Heart left ventricle (tissue), 16 donors: ENCODE measurements around the gene MYH11. TPM values are rescaled to one million over a fixed set of nuclear protein-coding genes. Genes with fewer than 3 reads are reported as not detected.

Experiments
- ATAC-seq, 4 donors: fragments of 200-7000 bp; cut with Tn5 transposase; one replicate each; pipeline ENCODE4 v1.9.1; 2020 to 2022; ENCODE audit warnings: moderate library complexity in 4 of 4, mild to moderate bottlenecking in 3 of 4, moderate number of reproducible peaks in 1 of 4
- DNase-seq, 5 donors: peaks; one replicate each; pipeline ENCODE4 v3.0.0-alpha.2; 2020
- H3K27ac ChIP-seq, 12 donors: fragments of 200-600 bp; sonication (generic) in 4 of 12; one replicate each; pipeline versions ENCODE4 v1.5.0 to v1.8.0; 2016 to 2022; ENCODE audit warnings: mild to moderate bottlenecking in 2 of 12
- H3K27me3 ChIP-seq, 9 donors: fragments of 200-600 bp; sonication (generic) in 2 of 9; one replicate each; pipeline versions ENCODE4 v1.5.1 to v1.8.0; 2016 to 2022; ENCODE audit warnings: mild to moderate bottlenecking in 3 of 9
- H3K36me3 ChIP-seq, 9 donors: fragments of 200-600 bp; sonication (generic) in 2 of 9; one replicate each; pipeline versions ENCODE4 v1.5.0 to v1.8.0; 2018 to 2022; ENCODE audit warnings: mild to moderate bottlenecking in 2 of 9
- H3K4me1 ChIP-seq, 12 donors: fragments of 200-600 bp; sonication (generic) in 4 of 12; one replicate each; pipeline versions ENCODE4 v1.5.0 to v1.8.0; 2016 to 2022; ENCODE audit warnings: mild to moderate bottlenecking in 3 of 12
- H3K4me3 ChIP-seq, 12 donors: fragments of 200-600 bp; sonication (generic) in 4 of 12; one replicate each; pipeline versions ENCODE4 v1.5.0 to v1.8.0; 2017 to 2022; ENCODE audit warnings: mild to moderate bottlenecking in 9 of 12, moderate library complexity in 4 of 12
- H3K9me3 ChIP-seq, 12 donors: fragments of 200-600 bp; sonication (generic) in 4 of 12; one replicate each; pipeline versions ENCODE4 v1.5.0 to v1.8.0; 2016 to 2022; ENCODE audit warnings: mild to moderate bottlenecking in 1 of 12
- POLR2A ChIP-seq, 2 donors: fragments of 450-650 bp; IDR thresholded peaks; one replicate each; pipeline ENCODE4 v1.6.1; 2017; ENCODE audit warnings: antibody characterized with exemption in 2 of 2, mild to moderate bottlenecking in 2 of 2, moderate library complexity in 2 of 2
- WGBS, 4 donors: extraction: QIAGEN DNeasy Blood & Tissue Kit in 2 of 4; methylation state at CpG; one replicate each; pipeline versions ENCODE4 v1.1.5 to v1.1.7; 2013 to 2018; 5-methylcytosine and 5-hydroxymethylcytosine counted together
- intact Hi-C, 10 donors: fragments of 100-400 bp; cut with DNase I; formaldehyde crosslinking; loops; one replicate each; pipeline versions ENCODE4 v1.11.1 to v1.14.2; 2022
- polyA plus RNA-seq, 2 donors: library from polyadenylated mRNA; stranded (reverse); fragments of 200-250 nt; gene quantifications; one replicate each; pipeline ENCODE4 v1.2.3, GENCODE V29; 2013
- total RNA-seq, 9 donors: library from RNA; depleted of rRNA in 2 of 9; stranded (reverse); fragments of >200 nt in 2 of 9; fragmentation: NEBNext Ultra II Directional in 3 of 9; extraction: Animal tissue kit (Norgen Biotek cat#: 25700) in 3 of 9; gene quantifications; one replicate each; pipeline versions ENCODE4 v1.1.0 to v1.2.4, GENCODE V29; 2016 to 2023
- TF ChIP-seq, protein P1 (sequence below), 12 donors: fragments of 200-600 bp; sonication (generic) in 4 of 12; IDR thresholded peaks; one replicate each; pipeline versions ENCODE4 v1.5.0 to v1.8.0; 2018 to 2022; ENCODE audit warnings: antibody characterized with exemption in 12 of 12, mild to moderate bottlenecking in 5 of 12
- donor health status: ischemic (EF 13 %, LVEDD 7.1; RV severe dilation, severe dysfunction).
- donor health status: healthy with polysubstance abuse.
- donor health status: DM: no; HTN: yes; CAD: no.
- donor health status: DM: no; HTN: no; CAD: no.
- donor health status: ischemic (EF 25% LVEDD 6.9; RV normal size, moderate dysfunction).
- donor health status: ischemic (EF 25% LVEDD 5.7; RV mildly dilated, moderate dysfunction).
- donor health status: healthy.
- donor health status: DM: yes; HTN: yes; CAD: no.
- donor health status: ischemic (EF 35%, LVEDD 5.7; RV mildly dilated, moderate dysfunction).
- donor health status: nonischemic (EF 11% LVEDD 7.7; RV severe dilation, severe dysfunction).
- donor health status: DM: yes; HTN: yes; CAD: no.
- donor health status: PGD.
- donor health status: ischemic (EF 29% LVEDD 5.4; RV normal size, mild dysfunction).
- donor health status: nonischemic (EF 23%, LVEDD 6.1; RV moderate dilation, normal function).

MYH11 gene
- total and polyA plus RNA-seq, 11 donors: 9.8 to 71.9 (median 26.5) TPM

DNA sequence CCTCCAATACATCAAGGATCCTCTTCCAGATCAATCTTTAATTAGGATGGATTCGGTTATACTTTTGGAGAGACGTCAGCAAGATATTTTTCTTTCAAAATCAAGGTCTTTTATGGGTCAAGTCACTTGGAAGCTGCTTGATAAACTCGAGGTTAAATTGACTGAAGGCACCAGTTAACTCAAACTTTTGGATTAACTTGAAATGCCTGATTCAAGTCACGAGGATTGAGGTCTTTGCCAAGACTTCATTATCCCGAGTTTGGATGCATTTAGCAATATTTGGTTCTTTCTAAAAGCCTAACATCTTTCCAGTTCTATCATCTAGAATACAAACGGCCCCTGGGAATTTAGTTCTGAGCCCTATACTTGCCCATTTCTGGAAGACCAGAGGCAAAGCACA, 82.9 kb downstream of the MYH11 start:
- Histone ChIP-seq H3K27me3 (peaks cover 0 to 4% (median 0%) of the 10 kb centered on the region in 9 donors), H3K9me3 (no peaks in the 10 kb centered on the region), H3K4me3 (no peak overlapping the region), H3K27ac (peak overlapping the region in 1 of 12 donors; percentile 60), H3K4me1 (peaks cover 0 to 18% (median 4%) of the 10 kb centered on the region in 12 donors), H3K36me3 (no peaks in the 10 kb centered on the region)
- intact Hi-C loops: loop anchor here in 2 of 10 donors (5.0 to 10.0 kb wide), 2 partner anchors 418 to 421 kb away; no protein-coding TSS in a partner anchor
- no peak for DNase-seq
- no peak for ATAC-seq
- 58 to 69% (median 63%) methylated on average over 6 of the region's 6 CpGs for WGBS, 4 donors
- TF ChIP-seq, protein P1, sequence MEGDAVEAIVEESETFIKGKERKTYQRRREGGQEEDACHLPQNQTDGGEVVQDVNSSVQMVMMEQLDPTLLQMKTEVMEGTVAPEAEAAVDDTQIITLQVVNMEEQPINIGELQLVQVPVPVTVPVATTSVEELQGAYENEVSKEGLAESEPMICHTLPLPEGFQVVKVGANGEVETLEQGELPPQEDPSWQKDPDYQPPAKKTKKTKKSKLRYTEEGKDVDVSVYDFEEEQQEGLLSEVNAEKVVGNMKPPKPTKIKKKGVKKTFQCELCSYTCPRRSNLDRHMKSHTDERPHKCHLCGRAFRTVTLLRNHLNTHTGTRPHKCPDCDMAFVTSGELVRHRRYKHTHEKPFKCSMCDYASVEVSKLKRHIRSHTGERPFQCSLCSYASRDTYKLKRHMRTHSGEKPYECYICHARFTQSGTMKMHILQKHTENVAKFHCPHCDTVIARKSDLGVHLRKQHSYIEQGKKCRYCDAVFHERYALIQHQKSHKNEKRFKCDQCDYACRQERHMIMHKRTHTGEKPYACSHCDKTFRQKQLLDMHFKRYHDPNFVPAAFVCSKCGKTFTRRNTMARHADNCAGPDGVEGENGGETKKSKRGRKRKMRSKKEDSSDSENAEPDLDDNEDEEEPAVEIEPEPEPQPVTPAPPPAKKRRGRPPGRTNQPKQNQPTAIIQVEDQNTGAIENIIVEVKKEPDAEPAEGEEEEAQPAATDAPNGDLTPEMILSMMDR (IDR thresholded peaks at IDR 0.05): no peak
- no peak for TF ChIP-seq POLR2A (IDR thresholded peaks at IDR 0.05)

DNA sequence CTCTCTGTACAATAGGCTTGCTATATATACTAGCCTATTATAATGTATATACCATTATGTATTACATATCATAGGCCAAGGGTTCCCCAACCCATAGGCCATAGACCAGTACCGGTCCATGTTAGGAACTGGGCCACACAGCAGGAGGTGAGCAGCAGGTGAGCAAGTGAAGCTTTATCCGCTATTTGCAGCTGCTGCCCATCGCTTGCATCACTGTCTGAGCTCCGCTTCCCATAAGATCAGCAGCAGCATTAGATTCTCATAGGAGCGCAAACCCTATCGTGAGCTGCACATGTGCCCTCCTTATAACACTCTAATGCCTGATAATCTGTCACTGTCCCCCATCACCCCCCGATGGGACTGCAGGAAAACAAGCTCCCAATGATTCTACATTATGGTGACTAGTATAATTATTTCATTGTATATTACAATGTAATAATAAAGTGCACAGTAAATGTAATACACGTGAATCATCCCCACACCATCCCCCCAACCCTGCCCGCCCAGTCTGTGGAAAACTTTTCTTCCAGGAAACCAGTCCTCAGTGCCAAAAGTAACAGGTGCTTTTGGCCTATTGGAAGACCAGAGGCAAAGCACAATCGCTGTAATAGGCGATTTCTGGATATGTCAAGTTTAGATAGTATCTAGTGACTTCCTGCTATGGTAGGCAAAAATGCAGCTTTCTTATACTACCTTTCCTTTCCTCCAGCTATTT, 84.1 kb downstream of the MYH11 start:
- Histone ChIP-seq H3K36me3 (no peaks in the 10 kb centered on the region), H3K9me3 (peaks cover 0 to 8% (median 0%) of the 10 kb centered on the region in 12 donors), H3K27me3 (peaks cover 0 to 4% (median 0%) of the 10 kb centered on the region in 9 donors), H3K4me3 (no peak overlapping the region), H3K27ac (peak overlapping the region in 1 of 12 donors; percentile 60), H3K4me1 (peaks cover 0 to 18% (median 4%) of the 10 kb centered on the region in 12 donors)
- ATAC-seq: no peak
- TF ChIP-seq, protein P1 (IDR thresholded peaks at IDR 0.05): no peak
- TF ChIP-seq POLR2A (IDR thresholded peaks at IDR 0.05): no peak
- DNase-seq: no peak
- WGBS, 4 donors: 81 to 91% (median 83%) methylated on average over 11 of the region's 11 CpGs
- intact Hi-C loops: loop anchor here in 2 of 10 donors (5.0 to 10.0 kb wide), 2 partner anchors 420 to 422 kb away; no protein-coding TSS in a partner anchor

DNA sequence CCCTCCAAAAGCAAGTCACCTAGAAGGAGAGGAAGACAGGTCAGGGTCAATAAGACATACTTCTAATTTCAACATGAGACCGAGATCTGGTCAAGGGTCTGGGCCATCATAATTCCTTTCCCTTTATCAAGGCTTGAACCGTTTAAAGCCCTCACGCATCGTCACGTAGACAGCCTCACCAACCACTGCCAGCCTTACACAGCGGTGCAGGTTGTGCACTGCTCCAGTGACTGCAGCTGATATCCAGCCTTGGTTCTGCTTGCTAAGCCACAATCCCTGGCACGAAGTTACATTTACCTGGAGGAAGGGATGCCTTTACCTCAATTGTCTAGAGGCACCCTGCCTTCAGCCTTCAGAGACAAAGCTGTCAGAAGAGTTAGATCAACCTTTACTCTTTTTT, 85.1 kb downstream of the MYH11 start:
- ATAC-seq: no peak
- DNase-seq: no peak
- TF ChIP-seq POLR2A (IDR thresholded peaks at IDR 0.05): no peak
- TF ChIP-seq, protein P1 (IDR thresholded peaks at IDR 0.05): no peak
- Histone ChIP-seq H3K27me3 (peaks cover 0 to 4% (median 0%) of the 10 kb centered on the region in 9 donors), H3K4me1 (peaks cover 0 to 18% (median 4%) of the 10 kb centered on the region in 12 donors), H3K27ac (peak overlapping the region in 1 of 12 donors; percentile 60), H3K36me3 (no peaks in the 10 kb centered on the region), H3K9me3 (peaks cover 0 to 8% (median 0%) of the 10 kb centered on the region in 12 donors), H3K4me3 (no peak overlapping the region)
- WGBS, 4 donors: 88 to 93% (median 90%) methylated on average over 7 of the region's 7 CpGs
- intact Hi-C loops: loop anchor here in 2 of 10 donors (5.0 to 10.0 kb wide), 2 partner anchors 421 to 423 kb away; no protein-coding TSS in a partner anchor

DNA sequence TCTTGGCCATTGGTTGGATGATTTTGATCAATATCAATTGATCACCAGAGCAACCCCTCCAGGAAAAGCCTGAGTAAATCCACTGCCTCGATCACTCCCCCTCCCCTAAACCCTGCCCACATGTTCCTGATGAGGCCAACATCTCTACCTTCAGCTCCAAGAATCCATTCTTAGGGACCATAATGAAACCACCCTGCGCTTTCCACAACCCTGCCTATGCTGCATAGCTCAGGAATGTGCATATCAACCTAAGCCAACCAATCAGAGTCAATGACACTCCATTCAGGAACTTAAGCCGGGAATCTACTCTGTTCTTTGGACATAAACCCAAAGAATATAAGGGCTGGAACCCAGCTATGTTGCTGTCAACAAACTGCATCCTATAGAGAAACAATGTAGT, 86.3 kb downstream of the MYH11 start:
- H3K27me3 ChIP-seq: peaks cover 0 to 4% (median 0%) of the 10 kb centered on the region in 9 donors
- H3K36me3 ChIP-seq: no peaks in the 10 kb centered on the region
- TF ChIP-seq, protein P1 (IDR thresholded peaks at IDR 0.05): no peak
- TF ChIP-seq POLR2A (IDR thresholded peaks at IDR 0.05): no peak
- H3K9me3 ChIP-seq: peaks cover 0 to 8% (median 0%) of the 10 kb centered on the region in 12 donors
- intact Hi-C loops: loop anchor here in 2 of 10 donors (5.0 to 10.0 kb wide), 2 partner anchors 422 to 424 kb away; no protein-coding TSS in a partner anchor
- no peak overlapping the region for H3K4me3 ChIP-seq
- peak in 3 of 4 donors; percentile 12 to 48 (median 26) for ATAC-seq
- WGBS, 4 donors: 45 to 59% (median 53%) methylated on average over 3 of the region's 3 CpGs
- peak overlapping the region in 7 of 12 donors; percentile 18 to 59 (median 51) for H3K27ac ChIP-seq
- peaks cover 0 to 18% (median 4%) of the 10 kb centered on the region in 12 donors for H3K4me1 ChIP-seq
- no peak for DNase-seq
